C4-2B (cell line): ENCODE measurements around the gene LIPK.

Source experiments
- ZFX ChIP-seq: fragments of 450-650 bp; IDR thresholded peaks from 2 replicates; pipeline ENCODE4 v1.6.1; 2017
- TF ChIP-seq, protein P1 (sequence below): fragments of 450-650 bp; conservative IDR thresholded peaks from 2 replicates; pipeline ENCODE4 v1.5.1; 2017; ENCODE audit warnings: mild to moderate bottlenecking

DNA sequence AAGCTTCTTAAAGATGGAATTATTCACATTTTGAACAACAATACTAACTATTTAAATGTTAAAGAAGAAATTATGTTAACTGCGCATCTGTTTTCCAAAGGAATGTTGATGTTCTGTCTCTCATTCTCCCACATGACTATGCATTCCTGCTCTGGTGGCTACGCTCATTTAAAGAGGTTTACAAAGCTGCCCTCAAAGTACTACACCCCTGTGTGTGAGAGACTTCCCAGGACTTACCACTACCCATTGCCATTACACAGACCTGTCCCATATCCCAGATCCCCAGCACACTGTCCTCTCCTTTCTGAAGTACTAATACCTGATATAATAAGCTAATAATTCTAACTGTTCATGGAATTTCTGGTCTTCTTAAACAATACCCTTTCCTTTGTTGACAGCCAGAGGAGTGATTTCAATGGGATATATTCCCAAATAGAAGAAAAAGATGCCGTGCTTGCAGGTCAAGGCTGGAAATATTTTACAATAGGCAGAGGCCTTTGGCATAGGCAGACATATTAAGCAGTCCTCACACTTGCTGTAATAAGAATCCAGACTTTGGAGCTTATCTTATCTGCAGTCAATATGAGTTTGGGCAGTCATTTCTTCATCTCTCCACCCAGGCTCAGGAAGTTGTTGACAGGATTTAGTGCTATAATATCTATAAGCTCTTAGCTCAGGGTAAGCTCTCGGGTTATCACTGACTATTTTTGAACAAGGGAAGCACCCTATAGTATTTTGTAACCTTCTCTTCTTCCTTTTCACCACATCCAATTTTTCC is 29.6 kb upstream of the LIPK start:
- TF ChIP-seq, protein P1, sequence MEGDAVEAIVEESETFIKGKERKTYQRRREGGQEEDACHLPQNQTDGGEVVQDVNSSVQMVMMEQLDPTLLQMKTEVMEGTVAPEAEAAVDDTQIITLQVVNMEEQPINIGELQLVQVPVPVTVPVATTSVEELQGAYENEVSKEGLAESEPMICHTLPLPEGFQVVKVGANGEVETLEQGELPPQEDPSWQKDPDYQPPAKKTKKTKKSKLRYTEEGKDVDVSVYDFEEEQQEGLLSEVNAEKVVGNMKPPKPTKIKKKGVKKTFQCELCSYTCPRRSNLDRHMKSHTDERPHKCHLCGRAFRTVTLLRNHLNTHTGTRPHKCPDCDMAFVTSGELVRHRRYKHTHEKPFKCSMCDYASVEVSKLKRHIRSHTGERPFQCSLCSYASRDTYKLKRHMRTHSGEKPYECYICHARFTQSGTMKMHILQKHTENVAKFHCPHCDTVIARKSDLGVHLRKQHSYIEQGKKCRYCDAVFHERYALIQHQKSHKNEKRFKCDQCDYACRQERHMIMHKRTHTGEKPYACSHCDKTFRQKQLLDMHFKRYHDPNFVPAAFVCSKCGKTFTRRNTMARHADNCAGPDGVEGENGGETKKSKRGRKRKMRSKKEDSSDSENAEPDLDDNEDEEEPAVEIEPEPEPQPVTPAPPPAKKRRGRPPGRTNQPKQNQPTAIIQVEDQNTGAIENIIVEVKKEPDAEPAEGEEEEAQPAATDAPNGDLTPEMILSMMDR = no peak
- TF ChIP-seq ZFX = no peak
